ENCODE measurements around the gene ENTPD6.

DNA sequence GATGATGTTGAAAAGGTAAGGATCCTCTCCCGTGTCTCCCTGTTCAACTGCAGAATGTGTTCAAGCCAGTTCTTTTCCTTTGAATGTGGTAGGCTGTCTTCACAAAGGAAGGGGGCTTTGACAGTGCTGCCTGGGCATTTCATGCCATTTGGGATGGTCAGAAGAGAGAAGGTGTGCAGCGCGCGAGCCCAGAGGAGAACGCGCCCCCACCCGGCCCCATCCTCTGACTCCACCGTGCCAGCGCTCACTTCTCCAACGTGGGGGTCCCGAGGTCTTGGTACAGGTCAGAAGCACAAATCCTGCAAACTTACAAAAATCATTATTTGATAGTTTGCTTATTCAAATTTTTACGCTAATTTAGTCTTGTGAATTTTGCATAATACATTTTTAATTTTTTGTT, 14.4 kb downstream of the ENTPD6 start:
- no peak for TF ChIP-seq CTCF (IDR thresholded peaks at IDR 0.05; ENCODE audit: poor library complexity, severe bottlenecking)
- TF ChIP-seq EZH2 (IDR thresholded peaks at IDR 0.05; ENCODE audit: borderline replicate concordance, insufficient read depth, low read length, poor library complexity, severe bottlenecking) = no peak
- no peak for TF ChIP-seq TAF1 (IDR thresholded peaks at IDR 0.05; ENCODE audit: low read depth)
- no peak for TF ChIP-seq RAD21 (conservative IDR thresholded peaks at IDR 0.05)
